CD4-positive, alpha-beta T cell treated with Interleukin-4 for 1 hour (primary cell): ENCODE data around the gene SLC6A8.
A peak's percentile ranks its signal among the peaks of the same experiment; 100 is the strongest.
"Not testable (repeated sequence)": the region's sequence is repeated elsewhere in the genome, so short reads cannot be mapped to it uniquely, and the experiment has no call there.

Experiments used
- DNase-seq, 2 donors: peaks; one replicate each; pipeline ENCODE4 v3.0.0-alpha.2; 2020 to 2022

The SLC6A8 gene

DNA sequence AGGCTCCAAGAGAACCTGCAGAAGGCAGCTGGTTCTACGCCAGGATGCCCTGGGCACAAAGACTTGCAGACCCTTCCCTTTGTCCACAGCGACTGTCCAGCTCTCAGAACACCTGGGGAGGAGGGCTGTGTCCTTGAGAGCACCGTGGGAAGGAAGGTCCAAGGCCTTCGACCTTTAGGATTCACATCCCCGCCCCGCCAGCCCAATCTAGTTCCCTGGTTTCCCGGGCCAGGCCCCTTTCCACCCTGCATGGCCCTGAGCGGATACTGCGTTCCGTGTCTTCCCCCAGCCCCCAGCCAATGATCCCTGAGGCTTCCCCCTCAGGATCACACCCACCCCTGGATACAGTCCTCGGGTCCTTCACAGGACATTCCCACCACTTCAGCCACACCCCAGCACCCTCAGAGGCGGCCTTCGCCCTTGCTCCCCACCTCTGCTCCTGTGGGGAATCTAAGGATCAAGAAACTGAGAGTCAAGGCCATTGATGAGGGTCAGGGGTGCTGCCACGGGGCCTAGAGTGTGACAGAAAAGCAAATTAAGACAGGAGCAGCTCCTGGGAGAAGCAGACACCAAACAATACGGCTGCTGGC is 46.0 kb downstream of the SLC6A8 start:
- DNase-seq, result no peak

DNA sequence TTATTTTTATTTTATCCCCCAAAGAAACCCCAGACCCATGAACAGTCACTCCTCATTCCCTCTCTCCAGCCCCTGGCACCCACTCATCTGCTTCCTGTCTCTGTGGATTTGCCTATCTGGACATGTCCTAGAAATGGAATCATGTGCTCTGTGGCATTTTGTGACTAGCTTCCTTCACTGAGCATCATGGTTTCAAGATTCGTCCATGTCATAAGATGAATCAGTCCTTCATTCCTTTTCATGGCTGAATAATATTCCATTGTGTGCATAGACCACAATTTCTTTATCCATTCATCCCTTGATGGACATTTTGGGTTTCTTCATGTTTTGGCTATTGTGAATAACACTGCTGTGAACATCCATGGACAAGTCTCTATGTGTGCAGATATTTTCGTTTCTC is 47.1 kb downstream of the SLC6A8 start:
- no peak for DNase-seq

GRCh38 chrX:153735274-153735673 is 47.5 kb downstream of the SLC6A8 start:
- peak in 1 of 2 donors; percentile 48 for DNase-seq

DNA sequence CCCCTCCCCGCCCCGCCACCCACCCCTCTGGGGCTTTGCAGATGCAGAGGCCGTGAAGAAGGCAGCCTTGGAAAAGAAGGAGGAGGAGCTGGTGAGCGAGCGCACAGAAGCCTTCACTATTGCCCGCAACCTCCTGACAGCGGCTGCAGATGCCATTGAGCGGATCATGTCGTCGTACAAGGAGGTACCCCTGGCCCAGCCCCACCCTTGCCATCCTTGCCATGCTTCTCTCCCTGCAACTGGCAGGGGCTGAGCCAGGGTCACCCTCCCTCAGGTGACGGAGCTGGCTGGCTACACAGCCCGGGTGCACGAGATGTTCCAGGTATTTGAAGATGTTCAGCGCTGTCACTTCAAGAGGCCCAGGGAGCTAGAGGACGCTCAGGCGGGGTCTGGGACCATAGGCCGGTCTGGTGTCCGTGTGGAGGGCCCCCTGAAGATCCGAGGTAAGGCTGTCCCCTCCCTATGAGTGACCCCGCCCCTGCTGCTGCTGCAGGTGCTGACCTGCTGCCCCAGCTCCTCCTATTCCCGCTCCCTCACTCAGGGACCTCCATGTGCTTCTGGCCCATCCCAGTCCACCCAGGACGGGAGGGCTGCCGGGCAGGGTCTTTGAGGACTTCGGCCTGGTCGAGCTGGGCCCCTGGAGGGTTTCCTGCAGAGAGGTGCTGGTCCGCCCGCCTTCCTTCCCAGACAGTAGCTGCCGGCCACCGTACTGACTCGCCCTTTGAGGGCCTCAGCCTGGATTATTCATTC is 48.5 kb downstream of the SLC6A8 start:
- no peak for DNase-seq

DNA sequence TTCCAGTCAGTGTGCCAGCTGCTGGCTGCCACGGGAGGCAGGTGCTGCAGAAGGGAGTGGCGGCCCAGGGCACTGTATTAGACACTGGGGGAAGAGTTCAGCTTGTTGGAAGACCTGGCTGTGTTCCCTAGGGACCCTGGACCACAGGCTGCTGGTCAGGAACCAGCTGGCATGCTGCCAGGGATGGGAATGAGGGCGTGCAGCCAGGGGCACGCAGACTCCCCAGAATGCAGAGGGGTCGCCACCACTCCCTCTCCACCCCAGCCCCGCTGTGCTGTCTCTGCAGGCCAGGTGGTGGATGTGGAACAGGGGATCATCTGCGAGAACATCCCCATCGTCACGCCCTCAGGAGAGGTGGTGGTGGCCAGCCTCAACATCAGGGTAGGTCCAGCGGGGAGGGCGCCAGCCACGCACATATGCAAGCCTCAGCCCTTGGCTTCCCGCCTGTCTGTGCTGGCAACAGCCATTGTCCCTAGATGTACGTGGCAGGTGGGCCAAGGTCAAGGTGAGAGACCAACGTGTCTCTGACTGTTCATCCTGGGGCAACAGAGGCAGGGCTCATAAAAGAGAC is 49.2 kb downstream of the SLC6A8 start:
- no peak for DNase-seq

GRCh38 chrX:153738056-153738605 is 50.4 kb downstream of the SLC6A8 start:
- no peak for DNase-seq

DNA sequence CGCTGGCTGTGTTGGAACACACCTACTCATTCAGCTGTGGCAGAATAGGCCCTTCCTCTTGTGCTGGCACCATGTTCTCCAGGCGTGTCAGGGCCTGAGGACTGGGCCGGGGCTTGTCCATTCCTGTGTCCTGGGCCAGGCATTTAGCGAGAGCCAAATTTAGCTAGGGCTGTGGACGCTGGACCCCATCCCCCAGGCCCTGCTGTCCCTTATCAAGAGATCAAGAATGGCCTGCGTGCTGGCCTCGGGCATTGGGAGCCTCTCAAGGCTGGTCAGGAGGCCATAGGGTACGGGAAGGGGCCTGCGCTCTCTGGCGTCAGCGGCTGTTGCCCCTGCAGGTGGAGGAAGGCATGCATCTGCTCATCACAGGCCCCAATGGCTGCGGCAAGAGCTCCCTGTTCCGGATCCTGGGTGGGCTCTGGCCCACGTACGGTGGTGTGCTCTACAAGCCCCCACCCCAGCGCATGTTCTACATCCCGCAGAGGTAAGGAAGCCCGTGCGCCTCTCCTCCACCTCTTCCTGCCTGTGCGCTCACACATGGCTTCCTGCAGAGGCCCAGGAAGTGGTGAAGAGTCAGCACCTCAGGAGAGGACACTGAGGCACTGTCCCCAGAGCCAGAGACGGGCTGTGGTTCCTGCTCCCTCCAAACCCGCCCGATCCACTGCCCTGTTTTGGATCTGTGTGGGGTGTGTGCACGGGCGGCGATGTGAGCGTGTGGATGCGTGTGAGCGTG is 52.2 kb downstream of the SLC6A8 start:
- no peak for DNase-seq

- no peak for DNase-seq
These were observed 53.0 kb downstream of the SLC6A8 start for GRCh38 chrX:153740631-153741222.

- DNase-seq, result no peak
These were observed 53.7 kb downstream of the SLC6A8 start for GRCh38 chrX:153741446-153741845.

DNA sequence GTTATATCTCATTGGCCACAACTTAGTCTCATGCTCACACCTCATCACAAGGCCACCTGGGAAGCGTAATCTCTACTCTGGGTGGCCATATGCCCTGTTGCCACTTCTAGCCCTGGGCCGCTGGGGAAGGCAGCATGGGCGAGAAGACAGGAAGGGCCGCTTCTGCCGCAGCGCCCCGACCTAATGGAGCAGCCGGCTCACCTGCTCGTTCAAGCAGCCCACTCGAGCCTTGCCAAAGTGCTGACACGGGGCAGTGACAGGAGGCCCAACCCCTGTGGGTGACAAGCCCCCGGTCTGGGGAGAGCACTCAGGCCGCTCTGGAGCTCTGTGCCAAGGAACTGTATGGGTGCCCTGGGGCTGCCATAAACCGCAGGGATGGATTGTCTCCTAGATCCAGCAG is 54.4 kb downstream of the SLC6A8 start:
- not testable (repeated sequence) for DNase-seq

GRCh38 chrX:153742796-153743467 is 55.2 kb downstream of the SLC6A8 start:
- DNase-seq, result not testable (repeated sequence)

- not testable (repeated sequence) for DNase-seq
These were observed 55.9 kb downstream of the SLC6A8 start for GRCh38 chrX:153743468-153744209.

DNA sequence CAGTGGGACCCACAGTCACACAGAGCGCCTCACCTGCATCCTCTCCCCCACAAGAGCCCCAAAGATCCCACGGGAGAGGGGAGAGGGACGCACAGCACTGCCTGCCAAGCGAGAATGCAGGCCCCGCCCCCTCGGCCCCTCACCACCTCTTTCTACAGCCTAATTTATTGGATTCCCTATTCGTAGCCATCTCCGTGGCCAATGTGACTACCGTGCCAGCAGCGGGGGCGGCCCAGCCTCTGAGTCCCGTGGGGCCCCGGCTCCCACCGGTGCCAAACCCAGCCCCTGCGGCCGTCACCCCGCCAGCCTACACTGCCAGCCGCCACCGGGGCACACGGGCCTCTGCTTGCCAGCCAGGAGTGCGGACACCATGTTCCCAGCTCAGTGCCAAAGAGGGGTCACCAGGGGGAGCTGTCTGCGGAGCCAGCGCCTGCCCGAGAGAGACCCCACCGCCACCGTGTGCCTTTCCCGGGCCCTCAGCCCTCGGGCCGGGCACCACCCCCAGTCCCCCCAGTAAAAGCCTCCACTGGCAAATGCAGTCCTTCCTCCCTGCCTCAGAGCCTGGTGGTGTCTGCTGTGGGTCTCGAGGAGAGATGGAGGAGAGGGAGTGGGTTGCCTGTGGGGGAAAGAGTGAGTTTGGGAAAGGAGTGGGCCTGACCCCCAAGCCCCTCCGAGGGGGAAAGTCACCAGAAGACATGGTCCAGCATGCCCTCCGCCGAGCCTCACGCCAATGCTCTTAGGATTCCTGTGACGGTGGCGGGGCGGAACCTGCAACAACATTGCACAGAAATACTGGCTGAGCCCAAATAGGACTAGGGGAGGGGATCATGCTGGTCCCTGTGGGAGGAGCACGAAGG is 56.7 kb downstream of the SLC6A8 start:
- peak in 1 of 2 donors; percentile 11 for DNase-seq

DNA sequence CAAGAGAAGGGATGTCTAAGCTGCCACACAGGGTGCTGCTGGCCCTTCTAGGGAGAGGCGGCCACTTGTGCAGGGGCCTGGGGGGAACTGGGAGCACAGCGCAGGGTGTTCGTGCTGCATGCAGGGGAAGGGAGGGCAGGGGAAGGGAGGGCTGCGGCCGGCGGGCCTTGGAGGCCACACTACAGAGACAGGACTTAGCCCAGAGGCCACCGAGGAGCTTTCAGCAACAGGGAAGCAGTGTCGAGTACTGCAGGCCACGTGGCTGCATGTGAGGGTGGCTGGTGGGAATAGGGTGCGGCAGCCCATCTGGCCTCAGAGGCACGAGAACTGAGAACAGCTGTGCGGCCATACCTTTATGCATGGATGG is 57.3 kb downstream of the SLC6A8 start:
- DNase-seq, result peak in 1 of 2 donors; percentile 2
